Measurements from ENCODE around the gene FAM228A. TPM values are rescaled to one million over a fixed set of nuclear protein-coding genes. Genes with fewer than 3 reads are reported as not detected.

The FAM228A gene
- total RNA-seq, 1 experiment from 2014 or later, result not detected

- CTCF ChIA-PET, result interaction anchor here (1.0 kb wide), 1 partner anchor 23 kb away, joined by 4 read pairs; no protein-coding TSS in a partner anchor
- no peaks in the 10 kb centered on the region for H3K36me3 ChIP-seq (ENCODE audit: control insufficient read depth, insufficient read depth, low read length)
- POLR2A ChIA-PET, result interaction anchor here (0.6 kb wide), 1 partner anchor 111 kb away, joined by 3 read pairs; the partner anchor contains the start of gene WDCP
- peak overlapping the region; percentile 12 for H3K27ac Mint-ChIP-seq (ENCODE audit: unreplicated experiment)
- peaks cover 7% of the 10 kb centered on the region for H3K4me1 Mint-ChIP-seq (ENCODE audit: low read depth, unreplicated experiment)
- no peak overlapping the region for H3K4me3 ChIP-seq (ENCODE audit: low read depth, low read length)
- no peak for DNase-seq
- no peaks in the 10 kb centered on the region for H3K27me3 ChIP-seq (replicated peaks; ENCODE audit: control insufficient read depth, insufficient read depth, low read length)
- no TSS peak for BruUV-seq (replicated peaks)
- intact Hi-C loops (cut with micrococcal nuclease; ENCODE audit: unreplicated experiment), result no loop called here
- H3K9me3 Mint-ChIP-seq (ENCODE audit: unreplicated experiment), result peaks cover 12% of the 10 kb centered on the region
- H3K4me3 Mint-ChIP-seq (ENCODE audit: unreplicated experiment), result no peak overlapping the region
- TF ChIP-seq, protein P1, sequence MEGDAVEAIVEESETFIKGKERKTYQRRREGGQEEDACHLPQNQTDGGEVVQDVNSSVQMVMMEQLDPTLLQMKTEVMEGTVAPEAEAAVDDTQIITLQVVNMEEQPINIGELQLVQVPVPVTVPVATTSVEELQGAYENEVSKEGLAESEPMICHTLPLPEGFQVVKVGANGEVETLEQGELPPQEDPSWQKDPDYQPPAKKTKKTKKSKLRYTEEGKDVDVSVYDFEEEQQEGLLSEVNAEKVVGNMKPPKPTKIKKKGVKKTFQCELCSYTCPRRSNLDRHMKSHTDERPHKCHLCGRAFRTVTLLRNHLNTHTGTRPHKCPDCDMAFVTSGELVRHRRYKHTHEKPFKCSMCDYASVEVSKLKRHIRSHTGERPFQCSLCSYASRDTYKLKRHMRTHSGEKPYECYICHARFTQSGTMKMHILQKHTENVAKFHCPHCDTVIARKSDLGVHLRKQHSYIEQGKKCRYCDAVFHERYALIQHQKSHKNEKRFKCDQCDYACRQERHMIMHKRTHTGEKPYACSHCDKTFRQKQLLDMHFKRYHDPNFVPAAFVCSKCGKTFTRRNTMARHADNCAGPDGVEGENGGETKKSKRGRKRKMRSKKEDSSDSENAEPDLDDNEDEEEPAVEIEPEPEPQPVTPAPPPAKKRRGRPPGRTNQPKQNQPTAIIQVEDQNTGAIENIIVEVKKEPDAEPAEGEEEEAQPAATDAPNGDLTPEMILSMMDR (IDR thresholded peaks at IDR 0.05; ENCODE audit: insufficient read depth in 1 of 2, low read depth in 1 of 2, low read length in 1 of 2, severe bottlenecking in 1 of 2, unreplicated experiment in 1 of 2), result no peak
- H3K4me1 ChIP-seq, result no peaks in the 10 kb centered on the region
- no peaks in the 10 kb centered on the region for H3K9me3 ChIP-seq
- no peaks in the 10 kb centered on the region for H3K27me3 Mint-ChIP-seq (ENCODE audit: insufficient read depth, unreplicated experiment)
- H3K36me3 Mint-ChIP-seq (ENCODE audit: insufficient read depth, unreplicated experiment), result no peaks in the 10 kb centered on the region
Measured at GRCh38 chr2:24158131-24158530, 16.7 kb upstream of the FAM228A start.

DNA sequence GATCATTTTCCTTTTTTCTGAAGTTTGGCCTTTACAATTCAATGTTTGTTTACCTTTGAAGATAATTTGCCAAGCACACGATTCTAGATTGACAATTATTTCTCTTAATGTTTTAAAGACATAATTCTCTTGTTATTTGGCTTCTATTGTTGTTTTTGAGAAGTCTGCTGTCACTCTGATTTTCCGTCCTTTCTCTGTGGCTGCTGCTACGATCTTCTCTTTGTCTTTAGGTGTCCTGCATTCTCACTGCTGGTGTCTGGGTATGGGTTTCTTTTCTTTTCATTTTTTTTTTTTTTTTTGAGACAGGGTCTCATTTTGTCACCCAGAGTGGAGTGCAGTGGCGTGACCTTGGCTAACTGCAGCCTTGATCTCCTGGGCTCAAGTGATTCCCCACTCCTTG lies 15.1 kb upstream of the FAM228A start:
- no peaks in the 10 kb centered on the region for H3K9me3 ChIP-seq
- TF ChIP-seq, protein P1 (IDR thresholded peaks at IDR 0.05; ENCODE audit: insufficient read depth in 1 of 2, low read depth in 1 of 2, low read length in 1 of 2, severe bottlenecking in 1 of 2, unreplicated experiment in 1 of 2), result no peak
- Mint-ChIP-seq H3K27me3 (ENCODE audit: insufficient read depth, unreplicated experiment) (no peaks in the 10 kb centered on the region), H3K9me3 (ENCODE audit: unreplicated experiment) (peaks cover 12% of the 10 kb centered on the region), H3K27ac (ENCODE audit: unreplicated experiment) (no peak overlapping the region), H3K4me3 (ENCODE audit: unreplicated experiment) (no peak overlapping the region), H3K36me3 (ENCODE audit: insufficient read depth, unreplicated experiment) (no peaks in the 10 kb centered on the region), H3K4me1 (ENCODE audit: low read depth, unreplicated experiment) (peaks cover 7% of the 10 kb centered on the region)
- H3K27me3 ChIP-seq (replicated peaks; ENCODE audit: control insufficient read depth, insufficient read depth, low read length), result no peaks in the 10 kb centered on the region
- CTCF ChIA-PET, result no interaction called here
- no TSS peak for BruUV-seq (replicated peaks)
- H3K36me3 ChIP-seq (ENCODE audit: control insufficient read depth, insufficient read depth, low read length), result no peaks in the 10 kb centered on the region
- DNase-seq, result no peak
- no peak overlapping the region for H3K4me3 ChIP-seq (ENCODE audit: low read depth, low read length)
- intact Hi-C loops (cut with micrococcal nuclease; ENCODE audit: unreplicated experiment), result loop anchor here (10.0 kb wide), 1 partner anchor 235 kb away; the partner anchor contains the start of gene ATAD2B
- no peaks in the 10 kb centered on the region for H3K4me1 ChIP-seq
- POLR2A ChIA-PET, result no interaction called here

GRCh38 chr2:24160761-24161160 lies 14.1 kb upstream of the FAM228A start:
- Mint-ChIP-seq H3K36me3 (ENCODE audit: insufficient read depth, unreplicated experiment) (no peaks in the 10 kb centered on the region), H3K4me3 (ENCODE audit: unreplicated experiment) (no peak overlapping the region), H3K27me3 (ENCODE audit: insufficient read depth, unreplicated experiment) (no peaks in the 10 kb centered on the region), H3K9me3 (ENCODE audit: unreplicated experiment) (peaks cover 12% of the 10 kb centered on the region), H3K27ac (ENCODE audit: unreplicated experiment) (no peak overlapping the region), H3K4me1 (ENCODE audit: low read depth, unreplicated experiment) (peaks cover 7% of the 10 kb centered on the region)
- POLR2A ChIA-PET, result no interaction called here
- no peak overlapping the region for H3K4me3 ChIP-seq (ENCODE audit: low read depth, low read length)
- no TSS peak for BruUV-seq (replicated peaks)
- no peaks in the 10 kb centered on the region for H3K9me3 ChIP-seq
- intact Hi-C loops (cut with micrococcal nuclease; ENCODE audit: unreplicated experiment), result loop anchor here (1.0 to 10.0 kb wide), 2 partner anchors 139 to 236 kb away; partner anchors contain the start of gene ATAD2B
- CTCF ChIA-PET, result interaction anchor here (2.7 kb wide), 1 partner anchor 76 kb away, joined by 12 read pairs; the partner anchor contains the start of gene TP53I3
- no peaks in the 10 kb centered on the region for H3K27me3 ChIP-seq (replicated peaks; ENCODE audit: control insufficient read depth, insufficient read depth, low read length)
- TF ChIP-seq, protein P1 (IDR thresholded peaks at IDR 0.05; ENCODE audit: insufficient read depth in 1 of 2, low read depth in 1 of 2, low read length in 1 of 2, severe bottlenecking in 1 of 2, unreplicated experiment in 1 of 2), result no peak
- no peaks in the 10 kb centered on the region for H3K36me3 ChIP-seq (ENCODE audit: control insufficient read depth, insufficient read depth, low read length)
- DNase-seq, result no peak
- no peaks in the 10 kb centered on the region for H3K4me1 ChIP-seq
